B cell (primary cell): Measurements from ENCODE around the gene ADGRE1. TPM values are rescaled to one million over a fixed set of nuclear protein-coding genes. Genes with fewer than 3 reads are reported as not detected.

Experiments used
- ATAC-seq: fragments of 200-7000 bp; cut with Tn5 transposase; one replicate; pipeline ENCODE4 v1.10.0; 2021; ENCODE audit warnings: low read depth, mild to moderate bottlenecking, moderate number of reproducible peaks, moderate library complexity
- CTCF ChIA-PET: fragments of 350-600 bp; sonication (Branson Sonifier 250); formaldehyde crosslinking; loops from one replicate; lab custom pipeline; 2021; ENCODE audit warnings: antibody characterized with exemption, inconsistent platforms; lab: Charles Lee
- POLR2A ChIA-PET: fragments of 350-600 bp; sonication (Branson Sonifier 250); formaldehyde crosslinking; loops from one replicate; lab custom pipeline; 2021; ENCODE audit warnings: antibody characterized with exemption; lab: Charles Lee
- DNase-seq: peaks from one replicate; pipeline ENCODE4 v3.0.0; 2013
- H2AFZ ChIP-seq: 2 replicates; pipeline ENCODE4 v1.6.1; 2012; ENCODE audit warnings: mild to moderate bottlenecking, low read depth, low read length; ENCODE audit not compliant: insufficient read depth, poor library complexity, severe bottlenecking
- H3K27ac ChIP-seq, 2 donors: 1 replicate in 1 of 2; 2 replicates in 1 of 2; pipeline ENCODE4 v1.5.1; 2012 to 2013; ENCODE audit warnings: low read length in 2 of 2, mild to moderate bottlenecking in 2 of 2, moderate library complexity in 1 of 2
- H3K27me3 ChIP-seq, 4 experiments: fragments of 200-600 bp in 1 of 4; sonication (generic) in 1 of 4; replicated peaks in 1 of 4; 1 replicate in 2 of 4; 2 replicates in 2 of 4; pipeline versions ENCODE4 v1.6.1 to v1.7.0; 2013 to 2016; ENCODE audit warnings: low read length in 3 of 4, mild to moderate bottlenecking in 2 of 4, mixed read lengths in 1 of 4, moderate library complexity in 1 of 4; ENCODE audit not compliant: insufficient read depth in 4 of 4, control insufficient read depth in 3 of 4; ENCODE audit errors: control extremely low read depth in 1 of 4
- H3K36me3 ChIP-seq, 2 experiments: replicated peaks in 1 of 2; 1 replicate in 1 of 2; 2 replicates in 1 of 2; pipeline versions ENCODE4 v1.6.1 to v1.7.1; 2013; ENCODE audit warnings: low read length in 1 of 2; ENCODE audit not compliant: insufficient read depth in 2 of 2, control insufficient read depth in 1 of 2; ENCODE audit errors: control extremely low read depth in 1 of 2, extremely low read depth in 1 of 2
- H3K4me1 ChIP-seq, 2 donors: fragments of 200-600 bp in 1 of 2; sonication (generic) in 1 of 2; 1 replicate in 1 of 2; 2 replicates in 1 of 2; pipeline versions ENCODE4 v1.5.1 to v1.6.1; 2013 to 2017; ENCODE audit warnings: low read length in 2 of 2; ENCODE audit not compliant: control insufficient read depth in 2 of 2, insufficient read depth in 2 of 2
- H3K4me2 ChIP-seq: replicated peaks from 2 replicates; pipeline ENCODE3; 2012; ENCODE audit warnings: mild to moderate bottlenecking, low read depth, low read length; ENCODE audit not compliant: poor library complexity, severe bottlenecking
- H3K4me3 ChIP-seq, 5 experiments: fragments of 200-600 bp in 1 of 5; sonication (generic) in 1 of 5; 1 replicate in 3 of 5; 2 replicates in 2 of 5; pipeline versions ENCODE4 v1.5.1 to v1.7.0; 2011 to 2016; ENCODE audit warnings: low read length in 4 of 5, mild to moderate bottlenecking in 4 of 5, low read depth in 2 of 5, control low read depth in 1 of 5, moderate library complexity in 1 of 5; ENCODE audit not compliant: insufficient read depth in 1 of 5; ENCODE audit errors: control extremely low read depth in 1 of 5, extremely low read depth in 1 of 5
- H3K79me2 ChIP-seq: fragments of 200-600 bp; sonication (generic); one replicate; pipeline ENCODE4 v1.6.0; 2016; ENCODE audit warnings: low read length; ENCODE audit not compliant: control insufficient read depth, insufficient read depth
- H3K9ac ChIP-seq: fragments of 200-600 bp; sonication (generic); 2 replicates; pipeline ENCODE4 v1.6.1; 2017; ENCODE audit warnings: mild to moderate bottlenecking, low read length, moderate library complexity
- H3K9me3 ChIP-seq, 3 donors: one replicate each; pipeline versions ENCODE4 v1.6.1 to v1.7.1; 2013; ENCODE audit warnings: low read length in 2 of 3; ENCODE audit not compliant: control insufficient read depth in 2 of 3, insufficient read depth in 1 of 3; ENCODE audit errors: control extremely low read depth in 1 of 3
- H4K20me1 ChIP-seq: 2 replicates; pipeline ENCODE4 v1.6.0; 2012; ENCODE audit warnings: mild to moderate bottlenecking, low read length; ENCODE audit not compliant: insufficient read depth, control insufficient read depth, poor library complexity, severe bottlenecking
- H3K27ac Mint-ChIP-seq: one replicate; pipeline ENCODE4 v1.8.0; 2021; ENCODE audit warnings: mixed read lengths
- H3K27me3 Mint-ChIP-seq: one replicate; pipeline ENCODE4 v1.8.0; 2021; ENCODE audit warnings: mixed read lengths
- H3K4me1 Mint-ChIP-seq: one replicate; pipeline ENCODE4 v1.8.0; 2021; ENCODE audit warnings: mixed read lengths
- H3K4me3 Mint-ChIP-seq: one replicate; pipeline ENCODE4 v1.8.0; 2021; ENCODE audit warnings: mixed read lengths
- H3K9me3 Mint-ChIP-seq: one replicate; pipeline ENCODE4 v1.8.0; 2022; ENCODE audit warnings: mixed read lengths; ENCODE audit not compliant: insufficient read depth
- EZH2 ChIP-seq: IDR thresholded peaks from 2 replicates; pipeline ENCODE4 v1.6.1; 2012; ENCODE audit warnings: borderline replicate concordance, low read depth, mild to moderate bottlenecking, moderate library complexity, low read length; ENCODE audit not compliant: insufficient read depth, poor library complexity, severe bottlenecking
- WGBS: methylation state at CpG from one replicate; pipeline ENCODE4 v1.1.5; 2013; ENCODE audit warnings: missing lambda C conversion rate; ENCODE audit not compliant: insufficient coverage; 5-methylcytosine and 5-hydroxymethylcytosine counted together
- intact Hi-C: fragments of 100-400 bp; cut with micrococcal nuclease; formaldehyde crosslinking; loops from one replicate; pipeline ENCODE4 v1.10.0; 2022
- polyA plus RNA-seq: library from polyadenylated mRNA; depleted of rRNA; stranded (reverse); fragments of >200 nt; gene quantifications from 2 replicates; pipeline ENCODE4 v1.2.3, GENCODE V29; 2012
- total RNA-seq, 2 donors: library from RNA; stranded (reverse); fragments of 120-200 nt in 1 of 2; gene quantifications; 1 replicate in 1 of 2; 2 replicates in 1 of 2; pipeline versions ENCODE4 v1.2.3 to v1.2.4, GENCODE V29; 2013 to 2022
- TF ChIP-seq, protein P1 (sequence below): fragments of 200-600 bp; IDR thresholded peaks from one replicate; pipeline ENCODE4 v1.8.0; 2022; ENCODE audit warnings: antibody characterized with exemption, mild to moderate bottlenecking

The ADGRE1 gene
- total and polyA plus RNA-seq, 2 donors (not counting 1 experiment from before 2014, with no cell fraction given) = 0.21 TPM; not detected in 1

DNA sequence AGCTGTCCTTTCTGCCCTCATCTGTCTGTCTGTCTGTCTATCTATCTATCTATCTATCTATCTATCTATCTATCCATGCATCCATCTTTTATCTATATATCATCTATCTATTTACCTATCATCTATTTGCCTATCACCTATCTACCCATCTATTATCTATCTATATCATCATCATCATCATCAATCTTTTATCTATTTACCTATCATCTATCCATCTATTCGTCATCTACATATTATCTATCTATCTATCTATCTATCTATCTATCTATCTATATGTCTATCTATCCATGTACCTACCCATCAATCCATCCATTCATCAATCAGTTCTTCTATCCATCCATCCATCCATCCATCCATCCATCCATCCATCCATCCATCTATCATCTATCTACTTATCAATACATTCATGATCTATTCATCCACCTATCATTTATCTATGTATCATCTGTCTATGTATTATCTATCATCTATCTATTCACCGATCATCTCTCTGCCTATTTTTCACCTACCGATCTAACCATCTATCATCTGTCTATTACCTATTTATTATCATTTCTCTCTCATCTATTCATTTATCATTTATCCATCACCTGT lies 49.2 kb upstream of the ADGRE1 start:
- no peaks in the 10 kb centered on the region for H3K9me3 ChIP-seq
- no peak overlapping the region for H3K27ac ChIP-seq
- TF ChIP-seq, protein P1, sequence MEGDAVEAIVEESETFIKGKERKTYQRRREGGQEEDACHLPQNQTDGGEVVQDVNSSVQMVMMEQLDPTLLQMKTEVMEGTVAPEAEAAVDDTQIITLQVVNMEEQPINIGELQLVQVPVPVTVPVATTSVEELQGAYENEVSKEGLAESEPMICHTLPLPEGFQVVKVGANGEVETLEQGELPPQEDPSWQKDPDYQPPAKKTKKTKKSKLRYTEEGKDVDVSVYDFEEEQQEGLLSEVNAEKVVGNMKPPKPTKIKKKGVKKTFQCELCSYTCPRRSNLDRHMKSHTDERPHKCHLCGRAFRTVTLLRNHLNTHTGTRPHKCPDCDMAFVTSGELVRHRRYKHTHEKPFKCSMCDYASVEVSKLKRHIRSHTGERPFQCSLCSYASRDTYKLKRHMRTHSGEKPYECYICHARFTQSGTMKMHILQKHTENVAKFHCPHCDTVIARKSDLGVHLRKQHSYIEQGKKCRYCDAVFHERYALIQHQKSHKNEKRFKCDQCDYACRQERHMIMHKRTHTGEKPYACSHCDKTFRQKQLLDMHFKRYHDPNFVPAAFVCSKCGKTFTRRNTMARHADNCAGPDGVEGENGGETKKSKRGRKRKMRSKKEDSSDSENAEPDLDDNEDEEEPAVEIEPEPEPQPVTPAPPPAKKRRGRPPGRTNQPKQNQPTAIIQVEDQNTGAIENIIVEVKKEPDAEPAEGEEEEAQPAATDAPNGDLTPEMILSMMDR = no peak
- TF ChIP-seq EZH2 = no peak
- H3K4me3 ChIP-seq = no peak overlapping the region
- Mint-ChIP-seq H3K9me3 (no peaks in the 10 kb centered on the region), H3K4me1 (no peaks in the 10 kb centered on the region), H3K27ac (no peak overlapping the region), H3K4me3 (no peak overlapping the region), H3K27me3 (no peaks in the 10 kb centered on the region)
- 100% methylated on average over 3 of the region's 3 CpGs for WGBS
- ChIA-PET POLR2A (no interaction called here), CTCF (interaction anchor here (0.9 kb wide), 1 partner anchor 15 kb away, joined by 3 read pairs; no protein-coding TSS in a partner anchor)
- H3K36me3 ChIP-seq = peaks cover 11 to 57% of the 10 kb centered on the region in 2 experiments
- ATAC-seq (no peak), DNase-seq (no peak)
- H2AFZ ChIP-seq = no peak overlapping the region
- H4K20me1 ChIP-seq = peaks cover 7% of the 10 kb centered on the region
- intact Hi-C loops = no loop called here
- no peak overlapping the region for H3K4me2 ChIP-seq
- H3K27me3 ChIP-seq = no peaks in the 10 kb centered on the region
- no peak overlapping the region for H3K9ac ChIP-seq
- peaks cover 2% of the 10 kb centered on the region for H3K79me2 ChIP-seq
- no peaks in the 10 kb centered on the region for H3K4me1 ChIP-seq

DNA sequence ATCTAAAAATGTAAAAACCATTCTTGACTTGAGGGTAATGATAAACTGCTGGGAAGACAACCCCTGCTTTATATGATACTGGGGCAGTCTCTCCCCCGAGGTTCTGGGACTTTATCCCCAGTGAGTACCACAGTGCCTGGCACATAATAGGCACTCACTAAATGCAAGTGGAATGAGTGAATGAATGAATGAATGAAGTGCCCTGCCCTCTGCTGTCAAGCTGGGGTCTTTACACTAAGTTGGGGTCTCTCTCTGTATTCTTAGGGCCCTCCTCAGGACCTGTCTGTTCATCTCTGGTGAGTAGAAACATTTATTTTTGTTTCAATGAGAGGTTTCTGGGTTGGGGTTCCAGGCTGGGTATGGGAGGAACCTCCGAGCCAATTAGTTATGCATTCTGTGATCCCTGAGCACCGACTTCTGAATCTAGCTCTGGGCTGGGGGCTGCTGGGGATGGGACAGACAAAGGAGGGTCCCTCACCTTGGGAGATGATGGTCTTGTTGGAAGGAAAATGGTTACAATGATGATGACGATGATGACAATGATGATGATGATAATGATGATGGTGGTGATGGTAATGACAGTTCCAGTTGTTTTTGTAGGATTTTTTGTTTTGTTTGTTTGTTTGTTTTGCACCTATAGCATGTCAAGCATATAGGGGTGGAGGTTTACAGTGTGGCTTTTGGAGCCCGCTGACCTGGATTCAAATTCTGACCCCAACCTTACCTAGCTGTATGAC lies 44.3 kb upstream of the ADGRE1 start:
- Histone ChIP-seq H3K4me2 (no peak overlapping the region), H4K20me1 (peaks cover 8% of the 10 kb centered on the region), H3K79me2 (peaks cover 4% of the 10 kb centered on the region), H3K4me1 (no peaks in the 10 kb centered on the region), H2AFZ (no peak overlapping the region), H3K27me3 (no peaks in the 10 kb centered on the region), H3K9me3 (no peaks in the 10 kb centered on the region), H3K4me3 (no peak overlapping the region), H3K36me3 (peaks cover 8 to 42% of the 10 kb centered on the region in 2 experiments), H3K9ac (no peak overlapping the region), H3K27ac (no peak overlapping the region)
- Mint-ChIP-seq H3K9me3 (no peaks in the 10 kb centered on the region), H3K27me3 (no peaks in the 10 kb centered on the region), H3K4me1 (no peaks in the 10 kb centered on the region), H3K27ac (peak overlapping the region; percentile 20), H3K4me3 (no peak overlapping the region)
- ATAC-seq = no peak
- WGBS = 90% methylated on average over 3 of the region's 5 CpGs
- TF ChIP-seq, protein P1 = no peak
- no peak for TF ChIP-seq EZH2
- DNase-seq = no peak
- ChIA-PET CTCF (interaction anchor here (0.8 to 1.1 kb wide), 4 partner anchors 12 to 326 kb away, joined by 3 read pairs; no protein-coding TSS in a partner anchor), POLR2A (interaction anchor here (0.6 kb wide), 1 partner anchor 646 kb away, joined by 4 read pairs; no protein-coding TSS in a partner anchor)
- intact Hi-C loops = no loop called here
